GM12878 (cell line): Measurements from ENCODE around the gene TOP2B. TPM values are rescaled to one million over a fixed set of nuclear protein-coding genes. Genes with fewer than 3 reads are reported as not detected.

Experiments
- CBX5 ChIP-seq: sonication (generic); IDR thresholded peaks from 2 replicates; pipeline ENCODE4 v1.6.1; 2016; ENCODE audit warnings: low read depth, moderate library complexity, mild to moderate bottlenecking, inconsistent platforms
- CHD4 ChIP-seq: fragments of 200-600 bp; sonication (generic); IDR thresholded peaks from 2 replicates; pipeline ENCODE4 v1.6.1; 2016; ENCODE audit warnings: mild to moderate bottlenecking
- DPF2 ChIP-seq: fragments of 450-650 bp; IDR thresholded peaks from 2 replicates; pipeline ENCODE4 v1.6.1; 2017; ENCODE audit warnings: mild to moderate bottlenecking
- MYB ChIP-seq: fragments of 150-350 bp; IDR thresholded peaks from 2 replicates; pipeline ENCODE4 v1.6.1; 2014; ENCODE audit warnings: mild to moderate bottlenecking, low read depth, low read length, borderline replicate concordance
- polyA plus RNA-seq, 11 experiments: library from polyadenylated mRNA; depleted of rRNA in 4 of 11; unstranded in 6 of 11; stranded (reverse) in 5 of 11; fragments of >200 nt; fragmentation: Nextera tagmentation in 4 of 11; fragmentation: Illumina TruSeq in 1 of 11; extraction: Ambion mirVana in 4 of 11; extraction: Trizol in 1 of 11; gene quantifications; 1 replicate in 1 of 11; 2 replicates in 10 of 11; pipeline versions ENCODE4 v1.2.1 to v1.2.3, GENCODE V29; 2011 to 2016; ENCODE audit warnings: inconsistent platforms in 2 of 11, missing spikeins in 2 of 11, low read depth in 1 of 11
- total RNA-seq, 4 experiments: library from RNA; depleted of rRNA in 3 of 4; stranded (reverse); fragments of >200 nt in 3 of 4; fragmentation: Illumina TruSeq in 1 of 4; extraction: Trizol in 1 of 4; gene quantifications; 2 replicates each; pipeline versions ENCODE4 v1.2.1 to v1.2.3, GENCODE V29; 2013 to 2021
- TF ChIP-seq, protein P1 (sequence below): fragments of 450-650 bp; IDR thresholded peaks from 2 replicates; pipeline ENCODE4 v1.6.1; 2017; ENCODE audit warnings: mild to moderate bottlenecking, moderate library complexity
- TF ChIP-seq, protein P2 (sequence below): fragments of 450-650 bp; IDR thresholded peaks from 2 replicates; pipeline ENCODE4 v1.6.1; 2017; ENCODE audit warnings: low read depth, mild to moderate bottlenecking, moderate library complexity

Gene TOP2B
- total and polyA plus RNA-seq, 10 of the 15 experiments (the other 5 are each of a cell fraction or from before 2014, with no cell fraction given): 28.6 to 134 (median 83.4) TPM

DNA sequence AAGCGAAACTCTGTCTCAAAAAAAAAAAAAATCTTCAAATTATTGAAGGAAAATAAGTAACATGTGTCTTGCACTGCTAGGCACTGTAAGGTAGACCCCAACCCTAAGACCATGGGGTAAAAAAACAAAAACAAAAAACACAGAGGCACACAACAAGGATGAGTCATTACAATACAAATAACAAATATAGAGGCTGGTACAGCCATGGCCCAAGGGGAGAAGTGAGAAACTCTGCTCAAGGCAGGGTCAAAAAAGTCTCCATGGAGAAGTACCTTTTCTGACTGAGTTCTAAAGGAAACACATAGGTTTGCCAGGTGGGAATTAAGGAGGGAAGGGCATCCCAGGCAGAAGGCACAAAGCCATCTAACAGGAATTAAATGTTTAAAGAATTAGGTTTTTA is 54.5 kb downstream of the TOP2B start (continued):
- TF ChIP-seq, protein P1, sequence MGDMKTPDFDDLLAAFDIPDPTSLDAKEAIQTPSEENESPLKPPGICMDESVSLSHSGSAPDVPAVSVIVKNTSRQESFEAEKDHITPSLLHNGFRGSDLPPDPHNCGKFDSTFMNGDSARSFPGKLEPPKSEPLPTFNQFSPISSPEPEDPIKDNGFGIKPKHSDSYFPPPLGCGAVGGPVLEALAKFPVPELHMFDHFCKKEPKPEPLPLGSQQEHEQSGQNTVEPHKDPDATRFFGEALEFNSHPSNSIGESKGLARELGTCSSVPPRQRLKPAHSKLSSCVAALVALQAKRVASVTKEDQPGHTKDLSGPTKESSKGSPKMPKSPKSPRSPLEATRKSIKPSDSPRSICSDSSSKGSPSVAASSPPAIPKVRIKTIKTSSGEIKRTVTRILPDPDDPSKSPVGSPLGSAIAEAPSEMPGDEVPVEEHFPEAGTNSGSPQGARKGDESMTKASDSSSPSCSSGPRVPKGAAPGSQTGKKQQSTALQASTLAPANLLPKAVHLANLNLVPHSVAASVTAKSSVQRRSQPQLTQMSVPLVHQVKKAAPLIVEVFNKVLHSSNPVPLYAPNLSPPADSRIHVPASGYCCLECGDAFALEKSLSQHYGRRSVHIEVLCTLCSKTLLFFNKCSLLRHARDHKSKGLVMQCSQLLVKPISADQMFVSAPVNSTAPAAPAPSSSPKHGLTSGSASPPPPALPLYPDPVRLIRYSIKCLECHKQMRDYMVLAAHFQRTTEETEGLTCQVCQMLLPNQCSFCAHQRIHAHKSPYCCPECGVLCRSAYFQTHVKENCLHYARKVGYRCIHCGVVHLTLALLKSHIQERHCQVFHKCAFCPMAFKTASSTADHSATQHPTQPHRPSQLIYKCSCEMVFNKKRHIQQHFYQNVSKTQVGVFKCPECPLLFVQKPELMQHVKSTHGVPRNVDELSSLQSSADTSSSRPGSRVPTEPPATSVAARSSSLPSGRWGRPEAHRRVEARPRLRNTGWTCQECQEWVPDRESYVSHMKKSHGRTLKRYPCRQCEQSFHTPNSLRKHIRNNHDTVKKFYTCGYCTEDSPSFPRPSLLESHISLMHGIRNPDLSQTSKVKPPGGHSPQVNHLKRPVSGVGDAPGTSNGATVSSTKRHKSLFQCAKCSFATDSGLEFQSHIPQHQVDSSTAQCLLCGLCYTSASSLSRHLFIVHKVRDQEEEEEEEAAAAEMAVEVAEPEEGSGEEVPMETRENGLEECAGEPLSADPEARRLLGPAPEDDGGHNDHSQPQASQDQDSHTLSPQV: no peak
- no peak for TF ChIP-seq DPF2
- TF ChIP-seq, protein P2, sequence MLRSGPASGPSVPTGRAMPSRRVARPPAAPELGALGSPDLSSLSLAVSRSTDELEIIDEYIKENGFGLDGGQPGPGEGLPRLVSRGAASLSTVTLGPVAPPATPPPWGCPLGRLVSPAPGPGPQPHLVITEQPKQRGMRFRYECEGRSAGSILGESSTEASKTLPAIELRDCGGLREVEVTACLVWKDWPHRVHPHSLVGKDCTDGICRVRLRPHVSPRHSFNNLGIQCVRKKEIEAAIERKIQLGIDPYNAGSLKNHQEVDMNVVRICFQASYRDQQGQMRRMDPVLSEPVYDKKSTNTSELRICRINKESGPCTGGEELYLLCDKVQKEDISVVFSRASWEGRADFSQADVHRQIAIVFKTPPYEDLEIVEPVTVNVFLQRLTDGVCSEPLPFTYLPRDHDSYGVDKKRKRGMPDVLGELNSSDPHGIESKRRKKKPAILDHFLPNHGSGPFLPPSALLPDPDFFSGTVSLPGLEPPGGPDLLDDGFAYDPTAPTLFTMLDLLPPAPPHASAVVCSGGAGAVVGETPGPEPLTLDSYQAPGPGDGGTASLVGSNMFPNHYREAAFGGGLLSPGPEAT: no peak
- no peak for TF ChIP-seq CBX5
- no peak for TF ChIP-seq CHD4
- TF ChIP-seq MYB: no peak
